GM21619 (cell line): ENCODE measurements around the gene KCNQ1OT1.

Source experiments
- ATAC-seq: cut with Tn5 transposase; IDR thresholded peaks from one replicate; pipeline ENCODE4 v1.9.1; 2021; ENCODE audit not compliant: unreplicated experiment

Gene KCNQ1OT1

GRCh38 chr11:2699531-2700414, at the start of gene KCNQ1OT1:
Gene KCNQ1OT1, minus strand, starts transcription at chr11:2699994.
- peak; percentile 93 for ATAC-seq

GRCh38 chr11:2748814-2749554, 49.2 kb upstream of the KCNQ1OT1 start:
- ATAC-seq = no peak

GRCh38 chr11:2748061-2748813, 48.4 kb upstream of the KCNQ1OT1 start:
- ATAC-seq = no peak

GRCh38 chr11:2747248-2748027, 47.6 kb upstream of the KCNQ1OT1 start:
- ATAC-seq = no peak

GRCh38 chr11:2746401-2747247, 46.8 kb upstream of the KCNQ1OT1 start:
- no peak for ATAC-seq

- ATAC-seq = no peak
Measured at GRCh38 chr11:2745511-2745910, 45.7 kb upstream of the KCNQ1OT1 start.

GRCh38 chr11:2744166-2744565, 44.4 kb upstream of the KCNQ1OT1 start:
- no peak for ATAC-seq

GRCh38 chr11:2743427-2744110, 43.8 kb upstream of the KCNQ1OT1 start:
- ATAC-seq = no peak

- no peak for ATAC-seq
Measured at GRCh38 chr11:2742611-2743426, 43.0 kb upstream of the KCNQ1OT1 start.

GRCh38 chr11:2742201-2742600, 42.4 kb upstream of the KCNQ1OT1 start:
- ATAC-seq = no peak

- no peak for ATAC-seq
Measured at GRCh38 chr11:2741377-2742131, 41.8 kb upstream of the KCNQ1OT1 start.

- no peak for ATAC-seq
Measured at GRCh38 chr11:2741006-2741376, 41.2 kb upstream of the KCNQ1OT1 start.

GRCh38 chr11:2740275-2740940, 40.6 kb upstream of the KCNQ1OT1 start:
- ATAC-seq = no peak

- ATAC-seq = no peak
Measured at GRCh38 chr11:2739531-2740274, 39.9 kb upstream of the KCNQ1OT1 start.

- ATAC-seq = no peak
Measured at GRCh38 chr11:2738551-2739431, 39.0 kb upstream of the KCNQ1OT1 start.
